ENCODE measurements around the gene GLI1. TPM values are rescaled to one million over a fixed set of nuclear protein-coding genes. Genes with fewer than 3 reads are reported as not detected.

The GLI1 gene
- polyA plus RNA-seq, 1 of the 3 experiments (the other 2 are of a cell fraction): 0.90 TPM

- no peak for TF ChIP-seq GATA2 (CRISPR knock-in tag; IDR thresholded peaks at IDR 0.05)
- TF ChIP-seq PBX3 (IDR thresholded peaks at IDR 0.05): no peak
- TF ChIP-seq SMC3 (IDR thresholded peaks at IDR 0.05; ENCODE audit: low read depth, low read length): no peak
- TF ChIP-seq JUND (IDR thresholded peaks at IDR 0.05): no peak
- TF ChIP-seq FOSL2 (IDR thresholded peaks at IDR 0.05; ENCODE audit: borderline replicate concordance, low read depth): no peak
- TF ChIP-seq NRF1 (IDR thresholded peaks at IDR 0.05; ENCODE audit: low read depth, low read length): no peak
- TF ChIP-seq SIN3A (IDR thresholded peaks at IDR 0.05; ENCODE audit: borderline replicate concordance, low read depth, low read length): no peak
- no peak for TF ChIP-seq YY1 (IDR thresholded peaks at IDR 0.05; ENCODE audit: low read depth)
- TF ChIP-seq TCF12 (IDR thresholded peaks at IDR 0.05): no peak
Measured at GRCh38 chr12:57448669-57449068, 10.9 kb upstream of the GLI1 start (continued).

GRCh38 chr12:57449375-57449774 is 10.2 kb upstream of the GLI1 start:
- TF ChIP-seq MXI1 (IDR thresholded peaks at IDR 0.05; ENCODE audit: low read depth, low read length) (no peak), RFX5 (IDR thresholded peaks at IDR 0.05; ENCODE audit: low read length) (no peak), RAD21 (IDR thresholded peaks at IDR 0.05; ENCODE audit: low read length) (no peak), SMC3 (IDR thresholded peaks at IDR 0.05; ENCODE audit: low read depth, low read length) (no peak), ZBTB33 (IDR thresholded peaks at IDR 0.05; ENCODE audit: borderline replicate concordance, low read depth) (no peak), POLR2AphosphoS5 (IDR thresholded peaks at IDR 0.05; ENCODE audit: low read depth, low read length) (no peak), NRF1 (IDR thresholded peaks at IDR 0.05; ENCODE audit: low read depth, low read length) (no peak), CHD2 (IDR thresholded peaks at IDR 0.05; ENCODE audit: low read length, partially characterized antibody) (no peak), IRF3 (IDR thresholded peaks at IDR 0.05; ENCODE audit: low read depth, low read length) (no peak), EZH2phosphoT487 (IDR thresholded peaks at IDR 0.05; ENCODE audit: borderline replicate concordance, low read depth) (no peak), CTCF (IDR thresholded peaks at IDR 0.05) (no peak), GATA2 (CRISPR knock-in tag; IDR thresholded peaks at IDR 0.05) (no peak), SIN3A (IDR thresholded peaks at IDR 0.05; ENCODE audit: borderline replicate concordance, low read depth, low read length) (no peak), NFIC (IDR thresholded peaks at IDR 0.05; ENCODE audit: borderline replicate concordance) (no peak), TAF1 (IDR thresholded peaks at IDR 0.05; ENCODE audit: borderline replicate concordance, low read depth, low read length) (no peak), MEF2A (IDR thresholded peaks at IDR 0.05; ENCODE audit: borderline replicate concordance, low read depth) (no peak), ELF1 (IDR thresholded peaks at IDR 0.05) (no peak), EP300 (IDR thresholded peaks at IDR 0.05; ENCODE audit: borderline replicate concordance in 1 of 2, low read depth in 1 of 2, low read length in 1 of 2) (no peak), FOXM1 (IDR thresholded peaks at IDR 0.05; ENCODE audit: low read depth) (no peak)
- no peaks in the 10 kb centered on the region for H3K27me3 ChIP-seq (ENCODE audit: insufficient read depth)
- no peak overlapping the region for H3K27ac ChIP-seq (ENCODE audit: low read depth in 2 of 2, low read length in 1 of 2)
- H3F3A ChIP-seq (replicated peaks; ENCODE audit: insufficient read depth): no peaks in the 10 kb centered on the region
- peaks cover 2 to 6% of the 10 kb centered on the region in 2 experiments; a peak in 2 of 4 replicates for H3K4me1 ChIP-seq (ENCODE audit: control insufficient read depth in 1 of 2, insufficient read depth in 2 of 2, low read depth in 1 of 2, low read length in 1 of 2)
- CTCF ChIA-PET: interaction anchor here (1.0 to 7.4 kb wide), 3 partner anchors 12 to 186 kb away, joined by 5 to 141 read pairs (median 10); no protein-coding TSS in a partner anchor
- H3K4me3 ChIP-seq (ENCODE audit: low read depth in 2 of 2, low read length in 1 of 2): no peak overlapping the region
- POLR2A ChIA-PET: no interaction called here
- no peaks in the 10 kb centered on the region for H3K36me3 ChIP-seq (replicated peaks in 1 of 2; ENCODE audit: control insufficient read depth in 1 of 2, insufficient read depth in 2 of 2, low read length in 1 of 2)
- H3K9me3 ChIP-seq: no peaks in the 10 kb centered on the region
- H3K4me2 ChIP-seq: no peak overlapping the region
- H2AFZ ChIP-seq (ENCODE audit: low read depth): no peak overlapping the region
- no peaks in the 10 kb centered on the region for H3K9me2 ChIP-seq
- H4K20me1 ChIP-seq (ENCODE audit: insufficient read depth): no peaks in the 10 kb centered on the region
- WGBS (ENCODE audit: low lambda C conversion rate): 95% methylated on average over 7 of the region's 7 CpGs
- no peak for DNase-seq
- H3K79me2 ChIP-seq (ENCODE audit: insufficient read depth): no peaks in the 10 kb centered on the region
- no peak overlapping the region for H3K9ac ChIP-seq

Measured in SK-N-SH (cell line).